Panc1 (cell line): Measurements from ENCODE around the gene CAMK4. TPM values are rescaled to one million over a fixed set of nuclear protein-coding genes. Genes with fewer than 3 reads are reported as not detected.

Source experiments
- ATAC-seq: fragments of 200-7000 bp; cut with Tn5 transposase; 2 replicates; pipeline ENCODE4 v1.9.1; 2020; ENCODE audit warnings: mild to moderate bottlenecking, moderate library complexity
- BruUV-seq: library from RNA; stranded (reverse); fragments of 400-500 nt; replicated peaks from 2 replicates; lab custom pipeline; 2021; lab: Mats Ljungman, UMichigan
- CTCF ChIA-PET: fragments of 300-600 bp; sonication (Branson Sonifier 250); formaldehyde crosslinking; loops from one replicate; lab custom pipeline; 2022; ENCODE audit warnings: antibody characterized with exemption; lab: Charles Lee
- POLR2A ChIA-PET: fragments of 300-600 bp; sonication (Branson Sonifier 250); formaldehyde crosslinking; loops from one replicate; lab custom pipeline; 2022; ENCODE audit warnings: antibody characterized with exemption; lab: Charles Lee
- DNase-seq: peaks from one replicate; pipeline ENCODE4 v3.0.0-alpha.2; 2010; ENCODE audit warnings: low read depth, low spot score
- H3K27ac ChIP-seq: 2 replicates; pipeline ENCODE4 v1.5.1; 2011; ENCODE audit warnings: mild to moderate bottlenecking, low read length, inconsistent platforms
- H3K27me3 ChIP-seq: fragments of 200-500 bp; sonication (Bioruptor generic); 2 replicates; pipeline ENCODE4 v1.6.0; 2014; ENCODE audit warnings: low read length, inconsistent platforms; ENCODE audit not compliant: control insufficient read depth, insufficient read depth
- H3K36me3 ChIP-seq: fragments of 200-500 bp; sonication (Bioruptor generic); 2 replicates; pipeline ENCODE4 v1.5.1; 2014; ENCODE audit warnings: inconsistent platforms, mild to moderate bottlenecking, low read length, moderate library complexity; ENCODE audit not compliant: control insufficient read depth, insufficient read depth
- H3K4me1 ChIP-seq: 2 replicates; pipeline ENCODE4 v1.5.1; 2011; ENCODE audit warnings: inconsistent platforms, mild to moderate bottlenecking, low read length, moderate library complexity; ENCODE audit not compliant: control insufficient read depth, insufficient read depth
- H3K4me3 ChIP-seq, 2 experiments: 2 replicates each; pipeline ENCODE4 v1.5.1; 2011 to 2012; ENCODE audit warnings: low read depth in 2 of 2, low read length in 2 of 2, mild to moderate bottlenecking in 2 of 2, inconsistent platforms in 1 of 2, moderate library complexity in 1 of 2
- H3K9me3 ChIP-seq: fragments of 200-500 bp; sonication (Bioruptor generic); 2 replicates; pipeline ENCODE4 v1.5.1; 2014; ENCODE audit warnings: low read depth, mild to moderate bottlenecking, inconsistent platforms, low read length, moderate library complexity; ENCODE audit not compliant: control insufficient read depth, insufficient read depth
- POLR2AphosphoS5 ChIP-seq: IDR thresholded peaks from 2 replicates; pipeline ENCODE4 v1.6.1; 2012; ENCODE audit warnings: mild to moderate bottlenecking, low read depth, low read length, moderate library complexity
- SIN3A ChIP-seq: IDR thresholded peaks from 2 replicates; pipeline ENCODE4 v1.6.1; 2012; ENCODE audit warnings: low read depth, mild to moderate bottlenecking, low read length, moderate library complexity, borderline replicate concordance; ENCODE audit not compliant: insufficient read depth
- TCF7L2 ChIP-seq: IDR thresholded peaks from 2 replicates; pipeline ENCODE4 v1.6.1; 2011; ENCODE audit warnings: mild to moderate bottlenecking, low read depth, low read length, inconsistent platforms
- in situ Hi-C: cut with HindIII; loops from 2 replicates; pipeline ENCODE4 v1.10.0; 2016; ENCODE audit warnings: low sequenced_read_pairs, low pct_unique_long_range_greater_than_20kb
- intact Hi-C: fragments of 100-400 bp; cut with micrococcal nuclease; formaldehyde crosslinking; loops from one replicate; pipeline ENCODE4 v1.10.0; 2022; ENCODE audit not compliant: unreplicated experiment
- total RNA-seq: library from RNA; stranded (reverse); gene quantifications from one replicate; pipeline ENCODE4 v1.2.1, GENCODE V29; 2021; ENCODE audit not compliant: unreplicated experiment
- TF ChIP-seq, protein P1 (sequence below), 2 experiments: IDR thresholded peaks; 2 replicates each; pipeline ENCODE4 v1.6.1; 2011 to 2012; ENCODE audit warnings: low read depth in 2 of 2, control low read depth in 1 of 2, low read length in 1 of 2, mild to moderate bottlenecking in 1 of 2, moderate library complexity in 1 of 2; ENCODE audit not compliant: insufficient read depth in 1 of 2
- TF ChIP-seq, protein P2 (sequence below): fragments of 450-650 bp; IDR thresholded peaks from 2 replicates; pipeline ENCODE4 v1.5.1; 2017; ENCODE audit warnings: mild to moderate bottlenecking

CAMK4 gene
- total RNA-seq, 1 experiment from 2014 or later, result 0.39 TPM

DNA sequence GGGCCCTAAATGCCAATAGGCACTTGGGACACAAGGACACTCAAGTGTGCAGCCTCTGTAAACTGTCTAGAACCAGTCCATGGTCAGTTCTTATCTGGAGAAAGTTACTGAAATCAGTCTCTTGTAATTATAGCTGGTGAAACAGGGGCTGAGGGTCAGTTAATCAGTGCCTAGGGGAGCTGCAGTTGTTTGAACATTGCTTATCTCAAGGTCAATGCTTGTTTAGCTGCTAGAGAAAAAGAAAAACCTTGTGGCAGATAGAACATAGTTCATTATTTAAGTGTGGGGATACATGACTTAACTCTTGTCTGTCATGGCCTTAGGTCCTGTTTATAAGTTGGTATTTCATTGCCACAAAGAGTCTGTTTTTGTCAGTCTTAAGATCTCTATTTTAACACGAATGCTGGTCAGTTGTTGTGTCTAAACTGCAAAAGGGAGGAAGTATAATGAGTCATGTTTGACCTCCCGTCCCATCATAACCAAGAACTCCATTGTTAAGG is 180.1 kb downstream of the CAMK4 start:
- intact Hi-C loops (no loop called here), in situ Hi-C loops (no loop called here)
- H3K4me3 ChIP-seq, result no peak overlapping the region
- H3K27ac ChIP-seq, result no peak overlapping the region
- POLR2A ChIA-PET, result no interaction called here
- no peak for ATAC-seq
- no peaks in the 10 kb centered on the region for H3K27me3 ChIP-seq
- BruUV-seq, result no TSS peak
- H3K4me1 ChIP-seq, result no peaks in the 10 kb centered on the region
- no peaks in the 10 kb centered on the region for H3K9me3 ChIP-seq
- no peak for TF ChIP-seq SIN3A
- no peak for TF ChIP-seq POLR2AphosphoS5
- TF ChIP-seq, protein P1, sequence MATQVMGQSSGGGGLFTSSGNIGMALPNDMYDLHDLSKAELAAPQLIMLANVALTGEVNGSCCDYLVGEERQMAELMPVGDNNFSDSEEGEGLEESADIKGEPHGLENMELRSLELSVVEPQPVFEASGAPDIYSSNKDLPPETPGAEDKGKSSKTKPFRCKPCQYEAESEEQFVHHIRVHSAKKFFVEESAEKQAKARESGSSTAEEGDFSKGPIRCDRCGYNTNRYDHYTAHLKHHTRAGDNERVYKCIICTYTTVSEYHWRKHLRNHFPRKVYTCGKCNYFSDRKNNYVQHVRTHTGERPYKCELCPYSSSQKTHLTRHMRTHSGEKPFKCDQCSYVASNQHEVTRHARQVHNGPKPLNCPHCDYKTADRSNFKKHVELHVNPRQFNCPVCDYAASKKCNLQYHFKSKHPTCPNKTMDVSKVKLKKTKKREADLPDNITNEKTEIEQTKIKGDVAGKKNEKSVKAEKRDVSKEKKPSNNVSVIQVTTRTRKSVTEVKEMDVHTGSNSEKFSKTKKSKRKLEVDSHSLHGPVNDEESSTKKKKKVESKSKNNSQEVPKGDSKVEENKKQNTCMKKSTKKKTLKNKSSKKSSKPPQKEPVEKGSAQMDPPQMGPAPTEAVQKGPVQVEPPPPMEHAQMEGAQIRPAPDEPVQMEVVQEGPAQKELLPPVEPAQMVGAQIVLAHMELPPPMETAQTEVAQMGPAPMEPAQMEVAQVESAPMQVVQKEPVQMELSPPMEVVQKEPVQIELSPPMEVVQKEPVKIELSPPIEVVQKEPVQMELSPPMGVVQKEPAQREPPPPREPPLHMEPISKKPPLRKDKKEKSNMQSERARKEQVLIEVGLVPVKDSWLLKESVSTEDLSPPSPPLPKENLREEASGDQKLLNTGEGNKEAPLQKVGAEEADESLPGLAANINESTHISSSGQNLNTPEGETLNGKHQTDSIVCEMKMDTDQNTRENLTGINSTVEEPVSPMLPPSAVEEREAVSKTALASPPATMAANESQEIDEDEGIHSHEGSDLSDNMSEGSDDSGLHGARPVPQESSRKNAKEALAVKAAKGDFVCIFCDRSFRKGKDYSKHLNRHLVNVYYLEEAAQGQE (IDR thresholded peaks at IDR 0.05; ENCODE audit: insufficient read depth in 1 of 2, low read depth in 2 of 2, low read length in 1 of 2), result no peak
- no peak for TF ChIP-seq TCF7L2
- TF ChIP-seq, protein P2, sequence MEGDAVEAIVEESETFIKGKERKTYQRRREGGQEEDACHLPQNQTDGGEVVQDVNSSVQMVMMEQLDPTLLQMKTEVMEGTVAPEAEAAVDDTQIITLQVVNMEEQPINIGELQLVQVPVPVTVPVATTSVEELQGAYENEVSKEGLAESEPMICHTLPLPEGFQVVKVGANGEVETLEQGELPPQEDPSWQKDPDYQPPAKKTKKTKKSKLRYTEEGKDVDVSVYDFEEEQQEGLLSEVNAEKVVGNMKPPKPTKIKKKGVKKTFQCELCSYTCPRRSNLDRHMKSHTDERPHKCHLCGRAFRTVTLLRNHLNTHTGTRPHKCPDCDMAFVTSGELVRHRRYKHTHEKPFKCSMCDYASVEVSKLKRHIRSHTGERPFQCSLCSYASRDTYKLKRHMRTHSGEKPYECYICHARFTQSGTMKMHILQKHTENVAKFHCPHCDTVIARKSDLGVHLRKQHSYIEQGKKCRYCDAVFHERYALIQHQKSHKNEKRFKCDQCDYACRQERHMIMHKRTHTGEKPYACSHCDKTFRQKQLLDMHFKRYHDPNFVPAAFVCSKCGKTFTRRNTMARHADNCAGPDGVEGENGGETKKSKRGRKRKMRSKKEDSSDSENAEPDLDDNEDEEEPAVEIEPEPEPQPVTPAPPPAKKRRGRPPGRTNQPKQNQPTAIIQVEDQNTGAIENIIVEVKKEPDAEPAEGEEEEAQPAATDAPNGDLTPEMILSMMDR, result no peak
- CTCF ChIA-PET, result no interaction called here
- no peaks in the 10 kb centered on the region for H3K36me3 ChIP-seq
- DNase-seq, result no peak

DNA sequence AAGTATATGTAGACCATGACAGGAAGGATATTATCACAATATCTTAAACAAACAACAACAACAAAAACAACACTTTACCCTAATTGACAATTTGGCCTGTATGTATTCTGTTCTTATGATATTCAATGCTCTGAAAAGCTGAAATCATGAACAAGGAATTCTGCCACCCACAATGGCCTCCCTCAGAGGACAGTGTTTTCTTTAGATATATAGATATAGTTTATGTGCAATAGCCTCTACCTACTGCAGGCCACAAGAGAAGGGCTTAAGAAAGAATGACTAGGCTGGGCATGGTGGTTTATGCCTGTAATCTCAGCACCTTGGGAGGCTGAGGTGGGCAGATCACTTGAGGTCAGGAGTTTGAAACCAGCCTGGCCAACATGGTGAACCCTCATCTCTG is 183.4 kb downstream of the CAMK4 start:
- ChIA-PET CTCF (no interaction called here), POLR2A (no interaction called here)
- intact Hi-C loops, result no loop called here
- H3K4me1 ChIP-seq, result no peaks in the 10 kb centered on the region
- BruUV-seq, result no TSS peak
- no peak for TF ChIP-seq TCF7L2
- TF ChIP-seq SIN3A, result no peak
- TF ChIP-seq, protein P1 (IDR thresholded peaks at IDR 0.05; ENCODE audit: insufficient read depth in 1 of 2, low read depth in 2 of 2, low read length in 1 of 2), result no peak
- TF ChIP-seq POLR2AphosphoS5, result no peak
- TF ChIP-seq, protein P2, result no peak
- no peak overlapping the region for H3K4me3 ChIP-seq
- H3K27me3 ChIP-seq, result no peaks in the 10 kb centered on the region
- no peak for ATAC-seq
- H3K9me3 ChIP-seq, result no peaks in the 10 kb centered on the region
- no peak overlapping the region for H3K27ac ChIP-seq
- in situ Hi-C loops, result no loop called here
- no peaks in the 10 kb centered on the region for H3K36me3 ChIP-seq
- DNase-seq, result no peak
